MCF 10A (cell line): ENCODE results near the gene UQCR10. TPM values are rescaled to one million over a fixed set of nuclear protein-coding genes. Genes with fewer than 3 reads are reported as not detected.
A peak's percentile ranks its signal among the peaks of the same experiment; 100 is the strongest.

ENCODE experiments used
- BruUV-seq: library from RNA; stranded (reverse); fragments of 400-500 nt; replicated peaks from 2 replicates; lab custom pipeline; 2021; lab: Mats Ljungman, UMichigan
- CTCF ChIA-PET: fragments of 300-600 bp; sonication (Branson Sonifier 250); formaldehyde crosslinking; extraction: SDS; loops from one replicate; lab custom pipeline; 2021; ENCODE audit warnings: antibody characterized with exemption, inconsistent platforms; lab: Yijun Ruan, JAX
- POLR2A ChIA-PET: fragments of 300-600, 350-650 bp; sonication (Branson Sonifier 250); formaldehyde crosslinking; extraction: SDS; loops from one replicate; lab custom pipeline; 2020; ENCODE audit warnings: antibody characterized with exemption, inconsistent platforms; lab: Yijun Ruan, JAX
- DNase-seq: peaks from one replicate; pipeline ENCODE4 v3.0.0-alpha.2; 2018; ENCODE audit not compliant: unreplicated experiment
- H3K27ac Mint-ChIP-seq: one replicate; pipeline ENCODE4 v1.8.0; 2022; ENCODE audit warnings: mild to moderate bottlenecking, low read depth, mixed read lengths; ENCODE audit not compliant: unreplicated experiment
- H3K27me3 Mint-ChIP-seq: one replicate; pipeline ENCODE4 v1.8.0; 2022; ENCODE audit warnings: mixed read lengths; ENCODE audit not compliant: insufficient read depth, unreplicated experiment
- H3K36me3 Mint-ChIP-seq: one replicate; pipeline ENCODE4 v1.8.0; 2022; ENCODE audit warnings: mild to moderate bottlenecking, moderate library complexity, mixed read lengths; ENCODE audit not compliant: insufficient read depth, unreplicated experiment
- H3K4me1 Mint-ChIP-seq: one replicate; pipeline ENCODE4 v1.8.0; 2022; ENCODE audit warnings: mixed read lengths; ENCODE audit not compliant: insufficient read depth, unreplicated experiment
- H3K4me3 Mint-ChIP-seq: one replicate; pipeline ENCODE4 v1.8.0; 2022; ENCODE audit warnings: mild to moderate bottlenecking, moderate library complexity, mixed read lengths; ENCODE audit not compliant: unreplicated experiment
- H3K9me3 Mint-ChIP-seq: one replicate; pipeline ENCODE4 v1.8.0; 2022; ENCODE audit warnings: mixed read lengths; ENCODE audit not compliant: unreplicated experiment
- CTCF ChIP-seq: fragments of 200-600 bp; IDR thresholded peaks from one replicate; pipeline ENCODE4 v1.8.0; 2022; ENCODE audit warnings: antibody characterized with exemption, mild to moderate bottlenecking; ENCODE audit not compliant: unreplicated experiment
- intact Hi-C: fragments of 100-400 bp; cut with micrococcal nuclease; formaldehyde crosslinking; loops from 2 replicates; pipeline ENCODE4 v1.14.1; 2022
- total RNA-seq: library from RNA; stranded (reverse); gene quantifications from 2 replicates; pipeline ENCODE4 v1.2.3, GENCODE V29; 2022

Gene UQCR10
- total RNA-seq, 1 experiment from 2014 or later: 94.7 TPM

DNA sequence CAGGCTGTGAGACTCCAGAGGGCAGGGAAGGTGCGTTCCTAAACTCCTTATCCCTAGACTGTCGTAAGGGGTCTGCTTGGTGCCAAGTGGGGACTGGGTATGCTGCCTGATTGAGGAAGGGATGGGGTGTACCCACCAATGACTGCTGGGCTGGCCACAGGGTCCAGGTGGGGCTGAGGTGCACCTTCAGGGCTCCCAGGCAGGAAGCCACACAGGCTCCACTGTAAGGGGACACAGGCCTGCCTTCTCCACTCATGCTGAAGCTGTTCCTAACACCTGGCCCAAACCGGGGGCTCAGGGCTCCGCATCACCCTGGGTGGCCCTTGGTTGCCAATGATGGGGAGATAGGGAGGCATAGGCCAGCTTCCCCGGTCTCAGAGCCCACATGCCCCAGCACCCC, 27.0 kb upstream of the UQCR10 start:
- intact Hi-C loops: no loop called here
- DNase-seq: no peak
- BruUV-seq: no TSS peak
- Mint-ChIP-seq H3K27ac (no peak overlapping the region), H3K4me1 (peaks cover 8% of the 10 kb centered on the region), H3K4me3 (no peak overlapping the region), H3K36me3 (peaks cover 15% of the 10 kb centered on the region), H3K9me3 (no peaks in the 10 kb centered on the region), H3K27me3 (no peaks in the 10 kb centered on the region)
- TF ChIP-seq CTCF: no peak
- ChIA-PET CTCF (no interaction called here), POLR2A (no interaction called here)

- ChIA-PET POLR2A (interaction anchor here (0.6 to 1.4 kb wide), 3 partner anchors 10 to 556 kb away, joined by 3 to 6 read pairs (median 5); partner anchors contain the start of gene ZMAT5), CTCF (interaction anchor here (0.6 to 0.7 kb wide), 2 partner anchors 255 to 331 kb away, joined by 3 to 4 read pairs; no protein-coding TSS in a partner anchor)
- Mint-ChIP-seq H3K27me3 (no peaks in the 10 kb centered on the region), H3K27ac (no peak overlapping the region), H3K4me3 (no peak overlapping the region), H3K4me1 (peaks cover 13% of the 10 kb centered on the region), H3K36me3 (peaks cover 22% of the 10 kb centered on the region), H3K9me3 (no peaks in the 10 kb centered on the region)
- BruUV-seq: no TSS peak
- DNase-seq: no peak
- intact Hi-C loops: no loop called here
- TF ChIP-seq CTCF: no peak
Observed at GRCh38 chr22:29741926-29742325, 25.2 kb upstream of the UQCR10 start.

GRCh38 chr22:29742326-29742725, 24.8 kb upstream of the UQCR10 start:
- BruUV-seq: no TSS peak
- intact Hi-C loops: no loop called here
- H3K27ac Mint-ChIP-seq: no peak overlapping the region
- peaks cover 22% of the 10 kb centered on the region for H3K36me3 Mint-ChIP-seq
- H3K9me3 Mint-ChIP-seq: no peaks in the 10 kb centered on the region
- peaks cover 13% of the 10 kb centered on the region for H3K4me1 Mint-ChIP-seq
- no peak overlapping the region for H3K4me3 Mint-ChIP-seq
- CTCF ChIA-PET: interaction anchor here (0.6 to 1.0 kb wide), 3 partner anchors 254 to 345 kb away, joined by 3 to 4 read pairs (median 3); no protein-coding TSS in a partner anchor
- H3K27me3 Mint-ChIP-seq: no peaks in the 10 kb centered on the region
- POLR2A ChIA-PET: interaction anchor here (0.6 to 1.4 kb wide), 3 partner anchors 10 to 555 kb away, joined by 3 to 6 read pairs (median 3); no protein-coding TSS in a partner anchor
- DNase-seq: no peak
- no peak for TF ChIP-seq CTCF

DNA sequence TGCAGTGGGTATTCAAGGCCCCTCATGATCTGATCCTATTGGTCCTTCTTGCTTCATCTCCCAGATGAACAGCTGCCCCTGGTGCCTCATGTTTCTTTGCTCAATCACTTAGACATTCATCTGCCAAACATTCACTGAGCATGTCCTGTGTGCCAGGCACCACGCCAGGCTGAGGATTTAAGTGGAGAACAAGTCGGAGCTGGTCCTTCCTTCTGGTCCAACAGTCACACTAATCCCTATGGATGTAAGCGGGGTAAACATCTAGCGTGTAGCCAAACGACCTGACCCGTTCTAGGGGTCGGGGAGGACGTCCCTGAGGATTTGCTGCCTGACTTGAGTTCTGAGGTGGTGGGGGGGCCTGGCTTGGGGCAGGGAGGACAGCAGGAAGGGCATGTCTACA, 22.3 kb upstream of the UQCR10 start:
- ChIA-PET POLR2A (interaction anchor here (0.6 to 2.0 kb wide), 11 partner anchors 13 to 1059 kb away, joined by 3 to 16 read pairs (median 3); partner anchors contain the start of genes THOC5, UQCR10 and ZMAT5), CTCF (interaction anchor here (0.6 to 1.7 kb wide), 3 partner anchors 14 to 163 kb away, joined by 3 to 5 read pairs (median 3); no protein-coding TSS in a partner anchor)
- H3K27me3 Mint-ChIP-seq: no peaks in the 10 kb centered on the region
- no TSS peak for BruUV-seq
- TF ChIP-seq CTCF: no peak
- peak; percentile 91 for DNase-seq
- peak overlapping the region; percentile 81 for H3K27ac Mint-ChIP-seq
- peaks cover 19% of the 10 kb centered on the region for H3K4me1 Mint-ChIP-seq
- intact Hi-C loops: no loop called here
- no peaks in the 10 kb centered on the region for H3K9me3 Mint-ChIP-seq
- peaks cover 19% of the 10 kb centered on the region for H3K36me3 Mint-ChIP-seq
- H3K4me3 Mint-ChIP-seq: peak overlapping the region; percentile 21
